ENCODE measurements around the gene RABGAP1. TPM values are rescaled to one million over a fixed set of nuclear protein-coding genes. Genes with fewer than 3 reads are reported as not detected.

The RABGAP1 gene
- total and polyA plus RNA-seq, 8 donors, result 7.6 to 35.2 (median 20.2) TPM

DNA sequence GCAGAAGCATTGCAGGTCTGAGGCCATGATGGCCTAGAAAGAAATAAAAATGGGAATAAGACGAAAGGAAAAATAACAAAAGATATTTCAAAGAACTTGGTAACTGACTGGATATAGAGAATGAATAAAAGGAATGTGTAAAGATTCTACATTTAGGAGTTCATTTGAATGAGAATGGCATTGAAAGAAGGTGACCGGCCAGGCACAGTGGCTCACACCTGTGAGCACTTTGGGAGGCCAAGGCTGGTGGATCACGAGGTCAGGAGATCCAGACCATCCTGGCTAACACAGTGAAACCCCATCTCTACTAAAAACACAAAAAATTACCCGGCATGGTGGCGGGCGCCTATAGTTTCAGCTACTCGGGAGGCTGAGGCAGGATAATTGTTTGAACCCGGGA is 18.1 kb upstream of the RABGAP1 start:
- no peak overlapping the region for H3K27ac ChIP-seq
- DNase-seq, result no peak
- FAIRE-seq, result no peak
- H3K9me3 ChIP-seq, result no peaks in the 10 kb centered on the region
- ATAC-seq, result no peak
- H3K36me3 ChIP-seq, result no peaks in the 10 kb centered on the region
- H3K4me1 ChIP-seq, result no peaks in the 10 kb centered on the region
- no peaks in the 10 kb centered on the region for H3K27me3 ChIP-seq
- TF ChIP-seq, protein P1, sequence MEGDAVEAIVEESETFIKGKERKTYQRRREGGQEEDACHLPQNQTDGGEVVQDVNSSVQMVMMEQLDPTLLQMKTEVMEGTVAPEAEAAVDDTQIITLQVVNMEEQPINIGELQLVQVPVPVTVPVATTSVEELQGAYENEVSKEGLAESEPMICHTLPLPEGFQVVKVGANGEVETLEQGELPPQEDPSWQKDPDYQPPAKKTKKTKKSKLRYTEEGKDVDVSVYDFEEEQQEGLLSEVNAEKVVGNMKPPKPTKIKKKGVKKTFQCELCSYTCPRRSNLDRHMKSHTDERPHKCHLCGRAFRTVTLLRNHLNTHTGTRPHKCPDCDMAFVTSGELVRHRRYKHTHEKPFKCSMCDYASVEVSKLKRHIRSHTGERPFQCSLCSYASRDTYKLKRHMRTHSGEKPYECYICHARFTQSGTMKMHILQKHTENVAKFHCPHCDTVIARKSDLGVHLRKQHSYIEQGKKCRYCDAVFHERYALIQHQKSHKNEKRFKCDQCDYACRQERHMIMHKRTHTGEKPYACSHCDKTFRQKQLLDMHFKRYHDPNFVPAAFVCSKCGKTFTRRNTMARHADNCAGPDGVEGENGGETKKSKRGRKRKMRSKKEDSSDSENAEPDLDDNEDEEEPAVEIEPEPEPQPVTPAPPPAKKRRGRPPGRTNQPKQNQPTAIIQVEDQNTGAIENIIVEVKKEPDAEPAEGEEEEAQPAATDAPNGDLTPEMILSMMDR (IDR thresholded peaks at IDR 0.05), result no peak
- intact Hi-C loops (cut with DNase I), result no loop called here
- WGBS, 2 donors, result 91 to 93% methylated on average over 8 of the region's 8 CpGs
- no peak overlapping the region for H3K4me3 ChIP-seq

DNA sequence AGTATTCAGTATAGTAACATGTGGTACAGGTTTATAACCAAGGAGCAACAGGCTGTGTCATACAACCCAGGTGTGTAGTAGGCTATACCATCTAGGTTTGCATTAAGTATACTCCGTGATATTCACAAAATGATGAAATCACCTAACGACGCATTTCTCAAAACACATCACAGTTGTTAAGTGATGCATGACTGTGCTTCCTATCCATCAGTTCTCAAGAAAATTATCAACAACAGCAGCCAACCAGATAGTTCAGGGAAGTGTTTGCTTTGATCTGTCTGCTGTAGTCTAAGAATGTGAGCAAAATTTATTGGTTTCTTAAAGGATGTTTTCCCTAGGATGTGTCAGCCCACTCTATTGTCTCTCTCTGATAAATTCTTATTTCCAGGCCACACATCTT is 16.9 kb upstream of the RABGAP1 start:
- H3K4me3 ChIP-seq, result no peak overlapping the region
- FAIRE-seq, result no peak
- TF ChIP-seq, protein P1 (IDR thresholded peaks at IDR 0.05), result no peak
- H3K36me3 ChIP-seq, result no peaks in the 10 kb centered on the region
- no peak for DNase-seq
- WGBS, 2 donors, result 80 to 94% methylated on average over 3 of the region's 3 CpGs
- H3K4me1 ChIP-seq, result no peaks in the 10 kb centered on the region
- H3K9me3 ChIP-seq, result no peaks in the 10 kb centered on the region
- no peaks in the 10 kb centered on the region for H3K27me3 ChIP-seq
- H3K27ac ChIP-seq, result no peak overlapping the region
- ATAC-seq, result no peak
- intact Hi-C loops (cut with DNase I), result no loop called here

GRCh38 chr9:122929796-122930354 is 10.9 kb upstream of the RABGAP1 start:
- DNase-seq, result no peak
- Histone ChIP-seq H3K27ac (no peak overlapping the region), H3K27me3 (no peaks in the 10 kb centered on the region), H3K4me1 (peaks cover 0 to 26% (median 22%) of the 10 kb centered on the region in 3 donors), H3K4me3 (peak overlapping the region in 1 of 4 donors; percentile 79), H3K36me3 (no peaks in the 10 kb centered on the region), H3K9me3 (no peaks in the 10 kb centered on the region)
- intact Hi-C loops (cut with DNase I), result no loop called here
- no peak for ATAC-seq
- WGBS, 2 donors, result 49 to 73% methylated on average over 1 of the region's 1 CpG
- no peak for FAIRE-seq
- TF ChIP-seq, protein P1 (IDR thresholded peaks at IDR 0.05), result no peak

DNA sequence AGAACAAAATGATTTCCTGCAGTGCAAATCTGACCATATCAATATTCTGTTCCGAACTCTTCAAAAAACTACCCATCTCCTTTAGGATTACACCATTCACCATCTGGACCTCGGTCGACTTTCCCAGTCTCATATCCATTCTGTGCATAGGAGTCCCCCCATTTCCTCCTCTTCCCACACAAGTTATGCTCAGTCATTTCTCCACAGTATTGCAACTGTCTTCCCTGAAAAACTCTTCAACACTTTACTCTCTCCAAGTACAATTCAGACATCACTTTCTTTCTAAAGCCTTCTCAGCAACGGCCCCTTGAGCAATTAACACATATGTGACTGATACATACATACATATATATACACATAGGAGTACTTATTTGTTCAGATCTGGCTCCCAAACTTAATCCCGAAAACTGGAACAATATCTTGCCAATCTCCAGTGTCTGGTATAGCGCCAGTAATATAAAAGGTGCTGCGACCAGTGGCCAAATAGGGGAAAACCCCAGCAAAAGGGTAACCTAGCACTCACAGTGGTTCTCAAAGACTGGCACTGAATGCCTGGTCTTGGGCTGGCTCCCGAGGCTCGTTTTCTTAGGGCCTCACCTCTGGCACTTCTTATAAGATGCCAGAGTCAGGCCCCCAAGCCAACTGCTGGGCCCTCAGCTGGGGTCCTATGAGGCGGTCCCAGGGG is 10.1 kb upstream of the RABGAP1 start:
- H3K27me3 ChIP-seq, result no peaks in the 10 kb centered on the region
- TF ChIP-seq, protein P1 (IDR thresholded peaks at IDR 0.05), result no peak
- DNase-seq (no peak), ATAC-seq (peak in 2 of 4 donors; percentile 8 to 10), FAIRE-seq (no peak)
- H3K27ac ChIP-seq, result peak overlapping the region; percentile 31 to 70 (median 60)
- H3K9me3 ChIP-seq, result no peaks in the 10 kb centered on the region
- H3K4me3 ChIP-seq, result peak overlapping the region; percentile 72 to 96 (median 82)
- no peaks in the 10 kb centered on the region for H3K36me3 ChIP-seq
- H3K4me1 ChIP-seq, result peaks cover 0 to 26% (median 22%) of the 10 kb centered on the region in 3 donors
- intact Hi-C loops (cut with DNase I), result no loop called here
- WGBS, 2 donors, result 19 to 24% methylated on average over 10 of the region's 10 CpGs

Data from pancreas (tissue), 10 donors.